Neuronal stem cell (in vitro differentiated cells): ENCODE data around the gene TMEM82.

ENCODE experiments used
- DNase-seq: peaks from one replicate; pipeline ENCODE4 v3.0.0-alpha.2; 2013; ENCODE audit warnings: low spot score
- H2AFZ ChIP-seq: one replicate; pipeline ENCODE4 v1.6.1; 2013; ENCODE audit warnings: mild to moderate bottlenecking, low read length, inconsistent platforms
- H2AK5ac ChIP-seq: 2 replicates; pipeline ENCODE4 v1.6.1; 2013; ENCODE audit warnings: low read depth, mild to moderate bottlenecking, inconsistent platforms, low read length, moderate library complexity, mixed read lengths
- H2BK120ac ChIP-seq: 2 replicates; pipeline ENCODE4 v1.6.1; 2013; ENCODE audit warnings: low read depth, mild to moderate bottlenecking, inconsistent platforms, low read length, moderate library complexity, mixed read lengths
- H2BK12ac ChIP-seq: one replicate; pipeline ENCODE4 v1.6.1; 2013; ENCODE audit warnings: low read length, inconsistent platforms
- H2BK15ac ChIP-seq: 2 replicates; pipeline ENCODE4 v1.6.1; 2013; ENCODE audit warnings: mild to moderate bottlenecking, low read length, inconsistent platforms, mixed read lengths
- H2BK5ac ChIP-seq: one replicate; pipeline ENCODE4 v1.6.1; 2013; ENCODE audit warnings: inconsistent platforms, mild to moderate bottlenecking, low read length, moderate library complexity
- H3K14ac ChIP-seq: one replicate; pipeline ENCODE4 v1.6.1; 2013; ENCODE audit warnings: low read length, inconsistent platforms
- H3K18ac ChIP-seq: 2 replicates; pipeline ENCODE4 v1.6.1; 2013; ENCODE audit warnings: low read length, inconsistent platforms
- H3K23ac ChIP-seq: 2 replicates; pipeline ENCODE4 v1.6.1; 2013; ENCODE audit warnings: low read depth, mild to moderate bottlenecking, mixed read lengths, low read length, inconsistent platforms; ENCODE audit not compliant: poor library complexity
- H3K27ac ChIP-seq: replicated peaks from 3 replicates; pipeline ENCODE4 v1.5.1; 2013; ENCODE audit warnings: low read length, inconsistent platforms
- H3K27me3 ChIP-seq, 3 experiments: 2 replicates each; pipeline ENCODE4 v1.6.1; 2013; ENCODE audit warnings: low read length in 3 of 3, mild to moderate bottlenecking in 2 of 3, inconsistent platforms in 1 of 3, low read depth in 1 of 3, mixed read lengths in 1 of 3, moderate library complexity in 1 of 3; ENCODE audit not compliant: control insufficient read depth in 3 of 3, insufficient read depth in 3 of 3
- H3K36me3 ChIP-seq, 2 donors: replicated peaks in 1 of 2; 2 replicates each; pipeline ENCODE4 v1.6.1; 2013; ENCODE audit warnings: low read length in 2 of 2; ENCODE audit not compliant: control insufficient read depth in 2 of 2, insufficient read depth in 2 of 2
- H3K4ac ChIP-seq: 2 replicates; pipeline ENCODE4 v1.6.1; 2013; ENCODE audit warnings: inconsistent platforms, mild to moderate bottlenecking, low read length, moderate library complexity
- H3K4me1 ChIP-seq, 2 donors: 1 replicate in 1 of 2; 2 replicates in 1 of 2; pipeline ENCODE4 v1.6.1; 2013; ENCODE audit warnings: low read length in 2 of 2, low read depth in 1 of 2; ENCODE audit not compliant: control insufficient read depth in 2 of 2, insufficient read depth in 1 of 2
- H3K4me2 ChIP-seq: one replicate; pipeline ENCODE4 v1.6.1; 2013; ENCODE audit warnings: mild to moderate bottlenecking, low read length, inconsistent platforms; ENCODE audit not compliant: insufficient read depth, poor library complexity, severe bottlenecking
- H3K4me3 ChIP-seq, 2 donors: 2 replicates each; pipeline ENCODE4 v1.5.1; 2013; ENCODE audit warnings: low read length in 2 of 2, mild to moderate bottlenecking in 2 of 2, inconsistent platforms in 1 of 2, moderate library complexity in 1 of 2
- H3K79me1 ChIP-seq: one replicate; pipeline ENCODE4 v1.6.1; 2013; ENCODE audit warnings: low read depth, mild to moderate bottlenecking, inconsistent platforms, low read length, moderate library complexity
- H3K9ac ChIP-seq: one replicate; pipeline ENCODE4 v1.6.1; 2013; ENCODE audit warnings: mild to moderate bottlenecking, low read depth, low read length, inconsistent platforms; ENCODE audit not compliant: poor library complexity
- H3K9me3 ChIP-seq, 2 donors: replicated peaks in 1 of 2; 2 replicates each; pipeline versions ENCODE3 to v1.6.1; 2013; ENCODE audit warnings: low read length in 2 of 2, mild to moderate bottlenecking in 2 of 2, inconsistent platforms in 1 of 2, low read depth in 1 of 2, mixed read lengths in 1 of 2, moderate library complexity in 1 of 2; ENCODE audit not compliant: control insufficient read depth in 2 of 2, insufficient read depth in 1 of 2
- H4K8ac ChIP-seq: one replicate; pipeline ENCODE4 v1.6.1; 2013; ENCODE audit warnings: low read depth, mild to moderate bottlenecking, inconsistent platforms, low read length, moderate library complexity
- H4K91ac ChIP-seq: one replicate; pipeline ENCODE4 v1.6.1; 2013; ENCODE audit warnings: low read length, low read depth, mild to moderate bottlenecking, inconsistent platforms; ENCODE audit not compliant: poor library complexity
- WGBS, 2 donors: extraction: QIAGEN DNeasy Blood & Tissue Kit; methylation state at CpG; one replicate each; pipeline ENCODE4 v1.1.7; 2013; ENCODE audit warnings: missing lambda C conversion rate in 2 of 2, mixed read lengths in 1 of 2; ENCODE audit not compliant: insufficient read length in 2 of 2, insufficient replicate concordance in 1 of 2; ENCODE audit errors: extremely low coverage in 2 of 2; 5-methylcytosine and 5-hydroxymethylcytosine counted together

The TMEM82 gene

GRCh38 chr1:15748264-15748663 is 6.0 kb downstream of the TMEM82 start:
- Histone ChIP-seq H2BK15ac (peak overlapping the region; percentile 72), H3K18ac (peak overlapping the region; percentile 77), H3K79me1 (peaks cover 2% of the 10 kb centered on the region), H3K27me3 (peaks cover 0 to 25% (median 0%) of the 10 kb centered on the region in 3 experiments), H3K4ac (no peak overlapping the region), H3K9me3 (no peaks in the 10 kb centered on the region), H3K23ac (no peak overlapping the region), H2AK5ac (peak overlapping the region; percentile 1), H3K14ac (peak overlapping the region; percentile 31), H4K8ac (no peak overlapping the region), H3K9ac (no peak overlapping the region), H3K4me2 (no peak overlapping the region), H2AFZ (no peak overlapping the region), H3K36me3 (no peaks in the 10 kb centered on the region), H2BK12ac (no peak overlapping the region), H2BK120ac (no peak overlapping the region), H4K91ac (no peak overlapping the region), H2BK5ac (no peak overlapping the region), H3K4me3 (no peak overlapping the region), H3K27ac (no peak overlapping the region), H3K4me1 (peaks cover 2 to 4% of the 10 kb centered on the region in 2 donors)
- WGBS, 2 donors, result no CpG with 5 or more reads among the region's 5 CpGs
- DNase-seq, result no peak

GRCh38 chr1:15748690-15749398 is 6.5 kb downstream of the TMEM82 start:
- H4K8ac ChIP-seq, result peak overlapping the region; percentile 17
- no CpG with 5 or more reads among the region's 10 CpGs for WGBS, 2 donors
- H2AFZ ChIP-seq, result no peak overlapping the region

GRCh38 chr1:15749399-15750291 is 7.3 kb downstream of the TMEM82 start:
- peak overlapping the region; percentile 84 for H2AK5ac ChIP-seq
- no CpG with 5 or more reads among the region's 19 CpGs for WGBS, 2 donors
- no peak overlapping the region for H3K4me3 ChIP-seq
- peak overlapping the region; percentile 21 for H3K14ac ChIP-seq
- H3K18ac ChIP-seq, result peak overlapping the region; percentile 83
- H3K36me3 ChIP-seq, result no peaks in the 10 kb centered on the region
- H4K91ac ChIP-seq, result no peak overlapping the region
- peak overlapping the region; percentile 7 for H2BK15ac ChIP-seq
- no peaks in the 10 kb centered on the region for H3K79me1 ChIP-seq
- H2BK120ac ChIP-seq, result no peak overlapping the region
- H3K4me1 ChIP-seq, result peaks cover 4 to 5% of the 10 kb centered on the region in 2 donors
- H3K27ac ChIP-seq, result no peak overlapping the region
- peak overlapping the region; percentile 77 for H3K4ac ChIP-seq
- H3K23ac ChIP-seq, result peak overlapping the region; percentile 31
- H2BK5ac ChIP-seq, result no peak overlapping the region
- H3K27me3 ChIP-seq, result peaks cover 0 to 20% (median 0%) of the 10 kb centered on the region in 3 experiments
- no peak overlapping the region for H3K9ac ChIP-seq
- no peak overlapping the region for H3K4me2 ChIP-seq
- H2BK12ac ChIP-seq, result no peak overlapping the region
- no peak for DNase-seq
- H3K9me3 ChIP-seq, result no peaks in the 10 kb centered on the region
- peak overlapping the region; percentile 17 for H4K8ac ChIP-seq
- no peak overlapping the region for H2AFZ ChIP-seq

More at GRCh38 chr1:15748690-15749398, 6.5 kb downstream of the TMEM82 start:
- Histone ChIP-seq H3K4me1 (peaks cover 4 to 5% of the 10 kb centered on the region in 2 donors), H2BK12ac (no peak overlapping the region), H3K23ac (no peak overlapping the region), H3K36me3 (no peaks in the 10 kb centered on the region), H3K9me3 (no peaks in the 10 kb centered on the region), H3K18ac (peak overlapping the region; percentile 77), H3K27me3 (peaks cover 0 to 25% (median 0%) of the 10 kb centered on the region in 3 experiments), H3K14ac (peak overlapping the region; percentile 31), H2BK5ac (no peak overlapping the region), H3K79me1 (peaks cover 2% of the 10 kb centered on the region), H3K4me2 (no peak overlapping the region), H2BK120ac (no peak overlapping the region), H3K4me3 (no peak overlapping the region), H4K91ac (no peak overlapping the region), H2AK5ac (peak overlapping the region; percentile 84), H2BK15ac (peak overlapping the region; percentile 72), H3K27ac (no peak overlapping the region), H3K9ac (no peak overlapping the region), H3K4ac (no peak overlapping the region)
- DNase-seq, result no peak

- H3K4ac ChIP-seq, result no peak overlapping the region
- peak overlapping the region; percentile 2 for H2AK5ac ChIP-seq
- WGBS, 2 donors, result no CpG with 5 or more reads among the region's 12 CpGs
- no peaks in the 10 kb centered on the region for H3K79me1 ChIP-seq
- H3K4me3 ChIP-seq, result no peak overlapping the region
- H3K23ac ChIP-seq, result no peak overlapping the region
- H2BK15ac ChIP-seq, result peak overlapping the region; percentile 56
- H4K8ac ChIP-seq, result no peak overlapping the region
- H2BK5ac ChIP-seq, result no peak overlapping the region
- H2AFZ ChIP-seq, result peak overlapping the region; percentile 23
- H3K27me3 ChIP-seq, result peaks cover 0 to 18% (median 0%) of the 10 kb centered on the region in 3 experiments
- peaks cover 7 to 10% of the 10 kb centered on the region in 2 donors for H3K4me1 ChIP-seq
- peak overlapping the region; percentile 76 for H3K18ac ChIP-seq
- peak overlapping the region; percentile 79 for H2BK12ac ChIP-seq
- H3K36me3 ChIP-seq, result no peaks in the 10 kb centered on the region
- H3K4me2 ChIP-seq, result no peak overlapping the region
- no peak overlapping the region for H2BK120ac ChIP-seq
- DNase-seq, result no peak
- H3K9ac ChIP-seq, result no peak overlapping the region
- no peak overlapping the region for H3K27ac ChIP-seq
- no peak overlapping the region for H4K91ac ChIP-seq
- no peaks in the 10 kb centered on the region for H3K9me3 ChIP-seq
- peak overlapping the region; percentile 84 for H3K14ac ChIP-seq
Observed at GRCh38 chr1:15750924-15751323, 8.6 kb downstream of the TMEM82 start.
